ENCODE measurements around the gene SLC10A6.

SLC10A6 gene

DNA sequence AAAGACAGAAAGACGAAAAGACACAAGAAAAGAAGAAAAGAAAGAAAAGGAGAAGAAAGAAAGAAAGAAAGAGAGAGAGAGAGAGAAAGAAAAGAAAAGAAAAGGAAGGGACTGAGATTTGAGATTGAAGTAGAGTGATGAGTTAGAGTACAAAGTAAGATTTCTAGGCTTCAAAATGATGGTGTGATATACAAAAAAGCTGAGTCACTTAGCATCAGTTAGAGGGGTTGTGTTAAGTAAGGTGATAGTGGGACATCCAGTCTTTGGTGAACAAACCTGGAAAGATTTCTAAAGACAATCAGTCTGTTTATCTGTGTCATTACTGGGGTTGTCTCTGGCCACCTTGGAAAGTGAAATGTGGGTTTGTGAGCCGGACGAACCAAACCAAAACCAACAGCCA, 13.5 kb downstream of the SLC10A6 start:
- no peaks in the 10 kb centered on the region for H3K9me3 Mint-ChIP-seq
- peaks cover 3% of the 10 kb centered on the region for H3K27me3 Mint-ChIP-seq (ENCODE audit: low read depth)
- H3K27ac Mint-ChIP-seq, result no peak overlapping the region
- DNase-seq (ENCODE audit: low spot score), result no peak
- no peaks in the 10 kb centered on the region for H3K36me3 Mint-ChIP-seq (ENCODE audit: low read depth)
- H3K4me1 Mint-ChIP-seq (ENCODE audit: low read depth), result no peaks in the 10 kb centered on the region
- H3K4me3 Mint-ChIP-seq, result no peak overlapping the region

DNA sequence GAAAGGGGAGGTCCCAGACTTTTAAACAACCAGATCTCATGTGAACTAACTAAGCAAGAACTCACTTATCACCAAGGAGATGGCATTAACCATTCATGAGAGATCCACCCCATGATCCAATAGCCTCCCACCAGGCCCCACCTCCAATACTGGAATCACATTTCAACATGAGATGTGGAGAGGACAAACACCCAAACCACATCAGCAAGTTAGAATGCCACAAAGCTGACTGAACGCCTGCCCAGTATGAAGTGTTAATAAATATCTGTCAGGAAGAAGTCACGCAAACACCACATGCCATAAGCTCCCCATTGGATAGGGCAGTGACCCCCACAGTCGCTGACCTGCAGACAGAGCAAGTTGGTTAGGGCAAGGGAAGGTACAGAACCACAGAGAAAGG, 14.3 kb downstream of the SLC10A6 start:
- DNase-seq (ENCODE audit: low spot score), result no peak
- Mint-ChIP-seq H3K9me3 (no peaks in the 10 kb centered on the region), H3K36me3 (ENCODE audit: low read depth) (no peaks in the 10 kb centered on the region), H3K27me3 (ENCODE audit: low read depth) (peaks cover 3% of the 10 kb centered on the region), H3K4me1 (ENCODE audit: low read depth) (no peaks in the 10 kb centered on the region), H3K4me3 (no peak overlapping the region), H3K27ac (no peak overlapping the region)

DNA sequence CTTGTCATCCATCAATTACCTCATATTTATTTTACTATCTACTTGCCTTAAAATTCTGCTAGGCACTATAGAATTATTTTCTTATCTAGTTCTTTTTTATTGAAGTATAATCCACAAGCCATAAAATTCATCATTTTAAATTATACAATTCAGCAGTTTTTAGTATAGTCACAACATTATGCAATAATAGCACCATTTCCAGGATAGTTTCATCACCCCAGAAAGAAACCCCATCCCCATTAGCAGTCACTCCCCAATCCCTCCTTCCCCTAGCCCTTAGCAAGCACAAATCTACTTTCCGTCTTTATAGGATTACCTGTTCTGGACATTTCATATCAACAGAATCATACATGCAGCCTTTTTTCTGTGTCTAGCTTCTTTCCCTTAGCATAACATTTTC, 15.6 kb downstream of the SLC10A6 start:
- Mint-ChIP-seq H3K27me3 (ENCODE audit: low read depth) (peaks cover 3% of the 10 kb centered on the region), H3K27ac (no peak overlapping the region), H3K4me1 (ENCODE audit: low read depth) (no peaks in the 10 kb centered on the region), H3K9me3 (no peaks in the 10 kb centered on the region), H3K36me3 (ENCODE audit: low read depth) (no peaks in the 10 kb centered on the region), H3K4me3 (no peak overlapping the region)
- DNase-seq (ENCODE audit: low spot score), result no peak

DNA sequence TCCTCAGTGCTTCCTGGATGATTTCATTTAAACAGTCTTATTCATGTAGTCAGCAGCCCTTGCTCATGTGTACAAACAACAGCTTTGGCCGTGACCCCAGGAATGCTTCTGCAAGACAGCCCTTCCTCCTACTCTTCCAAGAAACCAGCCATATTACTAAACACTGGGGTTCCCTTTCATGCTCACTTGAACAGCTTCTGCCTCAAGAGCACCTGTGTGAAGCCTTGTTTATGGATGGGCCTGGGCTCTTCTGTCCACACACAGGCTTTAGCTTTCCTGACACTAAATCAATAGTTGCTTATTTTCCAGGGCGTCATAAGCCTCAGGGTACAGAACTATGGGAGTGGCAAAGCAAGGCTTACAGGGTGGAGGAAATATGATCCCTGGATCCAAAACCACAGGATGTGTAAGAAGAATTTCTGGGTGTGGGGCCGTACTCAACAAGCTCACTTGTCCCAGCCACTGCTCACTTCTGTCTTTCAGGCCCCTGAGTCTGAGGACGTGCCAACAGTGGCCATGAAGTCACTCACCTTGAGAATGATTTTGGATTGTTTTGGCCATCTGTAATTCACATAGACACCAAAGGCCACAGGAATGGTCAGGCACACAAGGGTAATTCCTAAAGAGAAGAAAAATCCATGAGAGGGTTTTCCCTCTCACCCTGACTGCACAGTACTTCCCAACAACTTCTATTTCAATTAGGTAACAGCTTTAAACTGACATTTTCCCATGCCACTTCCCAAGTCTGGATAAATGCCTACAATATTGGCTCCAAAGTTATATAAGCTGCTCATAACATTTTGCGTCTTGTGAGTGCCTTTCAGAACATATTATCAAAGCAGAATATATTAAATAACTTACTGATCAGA, 17.7 kb downstream of the SLC10A6 start:
- Mint-ChIP-seq H3K9me3 (no peaks in the 10 kb centered on the region), H3K36me3 (ENCODE audit: low read depth) (no peaks in the 10 kb centered on the region), H3K4me3 (no peak overlapping the region), H3K27me3 (ENCODE audit: low read depth) (no peaks in the 10 kb centered on the region), H3K4me1 (ENCODE audit: low read depth) (no peaks in the 10 kb centered on the region), H3K27ac (no peak overlapping the region)
- no peak for DNase-seq (ENCODE audit: low spot score)

DNA sequence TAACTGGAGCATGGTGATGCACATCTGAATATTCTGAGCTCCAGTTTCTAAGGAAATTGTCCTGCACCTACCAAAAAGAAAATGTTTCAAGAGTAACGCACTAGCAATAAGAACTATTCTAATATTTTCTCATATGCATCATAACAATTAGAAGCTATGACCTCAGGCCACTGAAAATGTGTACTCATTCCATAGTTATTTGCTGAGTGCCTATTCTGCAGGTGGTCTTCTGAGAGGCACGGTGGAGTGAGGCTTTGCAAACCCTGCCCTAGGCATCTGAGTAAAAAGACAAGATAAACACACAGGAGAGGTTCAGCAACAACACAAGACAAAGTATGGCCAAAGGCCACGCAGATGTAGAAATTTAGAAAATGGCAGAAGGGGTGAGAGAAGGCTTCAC, 23.7 kb downstream of the SLC10A6 start:
- Mint-ChIP-seq H3K4me1 (ENCODE audit: low read depth) (no peaks in the 10 kb centered on the region), H3K4me3 (no peak overlapping the region), H3K27me3 (ENCODE audit: low read depth) (no peaks in the 10 kb centered on the region), H3K9me3 (no peaks in the 10 kb centered on the region), H3K27ac (no peak overlapping the region), H3K36me3 (ENCODE audit: low read depth) (no peaks in the 10 kb centered on the region)
- DNase-seq (ENCODE audit: low spot score), result no peak

DNA sequence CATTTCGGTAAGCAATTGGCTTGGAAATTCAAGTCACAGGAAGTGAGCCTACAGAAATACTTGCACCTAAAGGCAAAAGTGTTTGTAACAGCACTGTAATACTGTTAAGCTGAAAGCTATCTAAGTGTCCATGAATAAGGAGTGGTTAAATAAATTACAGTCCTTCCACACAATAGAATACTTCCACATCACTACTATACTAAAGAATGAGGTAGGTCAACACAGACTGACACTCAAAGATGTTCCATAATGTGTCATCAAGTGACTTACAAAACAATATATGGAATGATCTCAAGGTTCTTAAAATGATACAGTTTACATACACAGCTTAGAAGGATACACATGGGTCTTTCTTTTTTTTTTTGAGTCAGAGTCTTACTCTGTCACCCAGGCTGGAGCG, 27.0 kb downstream of the SLC10A6 start:
- H3K4me3 Mint-ChIP-seq, result no peak overlapping the region
- no peak for DNase-seq (ENCODE audit: low spot score)
- no peaks in the 10 kb centered on the region for H3K27me3 Mint-ChIP-seq (ENCODE audit: low read depth)
- no peaks in the 10 kb centered on the region for H3K4me1 Mint-ChIP-seq (ENCODE audit: low read depth)
- H3K27ac Mint-ChIP-seq, result no peak overlapping the region
- no peaks in the 10 kb centered on the region for H3K36me3 Mint-ChIP-seq (ENCODE audit: low read depth)
- H3K9me3 Mint-ChIP-seq, result no peaks in the 10 kb centered on the region

DNA sequence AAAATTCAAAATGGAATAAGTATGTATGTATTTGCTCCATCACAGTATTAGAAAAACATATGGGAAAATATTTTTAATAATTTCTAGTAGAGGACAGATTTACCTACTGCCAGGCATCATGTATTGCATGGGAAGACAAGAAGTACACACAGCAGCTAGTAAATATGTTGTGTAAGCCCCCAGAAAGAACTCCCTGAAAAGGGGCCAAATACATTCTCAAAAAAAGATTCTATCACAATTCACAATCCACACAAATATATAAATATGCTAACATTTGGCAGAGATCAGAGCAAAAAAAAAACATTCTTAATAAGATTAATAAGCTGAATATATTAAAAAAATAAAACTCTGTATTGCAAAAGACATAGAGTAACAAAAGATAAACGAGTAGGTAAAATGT, 28.0 kb downstream of the SLC10A6 start:
- Mint-ChIP-seq H3K4me3 (no peak overlapping the region), H3K4me1 (ENCODE audit: low read depth) (no peaks in the 10 kb centered on the region), H3K36me3 (ENCODE audit: low read depth) (no peaks in the 10 kb centered on the region), H3K9me3 (no peaks in the 10 kb centered on the region), H3K27me3 (ENCODE audit: low read depth) (no peaks in the 10 kb centered on the region), H3K27ac (no peak overlapping the region)
- no peak for DNase-seq (ENCODE audit: low spot score)

DNA sequence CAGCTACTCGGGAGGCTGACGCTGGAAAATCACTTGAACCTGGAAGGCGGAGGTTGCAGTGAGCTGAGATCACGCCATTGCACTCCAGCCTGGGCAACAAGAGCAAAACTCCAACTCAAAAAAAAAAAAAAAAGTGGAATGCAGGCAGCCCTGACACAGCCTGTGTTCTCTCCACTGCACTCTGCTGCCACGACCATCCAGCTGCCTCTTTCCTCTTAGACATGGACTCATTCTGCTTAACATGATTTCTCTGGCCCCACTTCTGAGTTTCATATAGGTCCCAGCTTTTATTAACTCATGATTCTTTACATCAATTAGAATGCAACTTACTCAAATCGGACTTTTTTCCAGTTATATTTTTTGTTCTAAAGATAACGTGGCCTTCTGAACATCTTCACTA, 29.6 kb downstream of the SLC10A6 start:
- no peak overlapping the region for H3K4me3 Mint-ChIP-seq
- H3K4me1 Mint-ChIP-seq (ENCODE audit: low read depth), result no peaks in the 10 kb centered on the region
- no peak for DNase-seq (ENCODE audit: low spot score)
- peaks cover 4% of the 10 kb centered on the region for H3K9me3 Mint-ChIP-seq
- no peak overlapping the region for H3K27ac Mint-ChIP-seq
- no peaks in the 10 kb centered on the region for H3K27me3 Mint-ChIP-seq (ENCODE audit: low read depth)
- H3K36me3 Mint-ChIP-seq (ENCODE audit: low read depth), result no peaks in the 10 kb centered on the region

DNA sequence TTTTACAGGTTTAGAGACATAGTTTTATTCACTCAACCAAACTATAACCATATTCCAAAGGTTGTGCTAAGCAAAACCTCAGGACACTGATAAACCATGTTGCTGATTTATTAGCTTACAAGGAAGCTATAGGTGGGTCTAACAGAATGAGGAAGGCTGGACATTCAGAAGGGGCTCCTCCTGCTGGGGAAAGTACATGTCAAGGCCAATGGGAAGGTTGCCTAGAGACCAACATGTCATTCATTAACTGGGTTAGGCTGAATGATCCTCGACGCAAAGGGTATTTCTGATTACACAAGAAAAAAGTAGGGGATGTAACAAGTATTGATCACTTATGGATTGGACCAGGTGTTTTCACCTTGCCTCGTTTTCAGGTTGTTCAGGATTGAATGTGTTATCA, 30.3 kb downstream of the SLC10A6 start:
- H3K4me3 Mint-ChIP-seq, result no peak overlapping the region
- no peak overlapping the region for H3K27ac Mint-ChIP-seq
- no peaks in the 10 kb centered on the region for H3K36me3 Mint-ChIP-seq (ENCODE audit: low read depth)
- peaks cover 4% of the 10 kb centered on the region for H3K9me3 Mint-ChIP-seq
- H3K4me1 Mint-ChIP-seq (ENCODE audit: low read depth), result no peaks in the 10 kb centered on the region
- no peaks in the 10 kb centered on the region for H3K27me3 Mint-ChIP-seq (ENCODE audit: low read depth)
- DNase-seq (ENCODE audit: low spot score), result no peak

DNA sequence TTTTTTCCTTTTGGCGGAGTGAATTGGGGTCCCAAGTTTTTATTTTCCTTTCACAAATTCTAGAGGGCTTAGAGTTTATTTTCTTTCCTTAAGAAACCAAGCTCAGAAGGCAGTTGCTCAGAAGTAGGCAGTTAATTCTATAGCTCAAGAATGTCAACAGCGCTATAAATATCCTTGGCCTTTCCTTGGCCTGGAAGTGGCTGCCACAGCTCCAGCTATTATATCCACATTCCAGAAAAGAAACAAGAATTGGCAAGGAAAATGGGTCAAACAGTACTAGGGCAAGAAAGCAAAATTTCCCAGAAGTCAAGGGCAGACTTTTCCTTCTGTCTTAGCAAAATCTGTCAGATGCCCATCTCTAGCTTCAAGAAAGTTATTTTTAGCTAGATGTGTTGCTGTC, 31.0 kb downstream of the SLC10A6 start:
- no peaks in the 10 kb centered on the region for H3K36me3 Mint-ChIP-seq (ENCODE audit: low read depth)
- H3K4me3 Mint-ChIP-seq, result no peak overlapping the region
- peaks cover 4% of the 10 kb centered on the region for H3K9me3 Mint-ChIP-seq
- no peak overlapping the region for H3K27ac Mint-ChIP-seq
- H3K4me1 Mint-ChIP-seq (ENCODE audit: low read depth), result no peaks in the 10 kb centered on the region
- H3K27me3 Mint-ChIP-seq (ENCODE audit: low read depth), result no peaks in the 10 kb centered on the region
- no peak for DNase-seq (ENCODE audit: low spot score)

DNA sequence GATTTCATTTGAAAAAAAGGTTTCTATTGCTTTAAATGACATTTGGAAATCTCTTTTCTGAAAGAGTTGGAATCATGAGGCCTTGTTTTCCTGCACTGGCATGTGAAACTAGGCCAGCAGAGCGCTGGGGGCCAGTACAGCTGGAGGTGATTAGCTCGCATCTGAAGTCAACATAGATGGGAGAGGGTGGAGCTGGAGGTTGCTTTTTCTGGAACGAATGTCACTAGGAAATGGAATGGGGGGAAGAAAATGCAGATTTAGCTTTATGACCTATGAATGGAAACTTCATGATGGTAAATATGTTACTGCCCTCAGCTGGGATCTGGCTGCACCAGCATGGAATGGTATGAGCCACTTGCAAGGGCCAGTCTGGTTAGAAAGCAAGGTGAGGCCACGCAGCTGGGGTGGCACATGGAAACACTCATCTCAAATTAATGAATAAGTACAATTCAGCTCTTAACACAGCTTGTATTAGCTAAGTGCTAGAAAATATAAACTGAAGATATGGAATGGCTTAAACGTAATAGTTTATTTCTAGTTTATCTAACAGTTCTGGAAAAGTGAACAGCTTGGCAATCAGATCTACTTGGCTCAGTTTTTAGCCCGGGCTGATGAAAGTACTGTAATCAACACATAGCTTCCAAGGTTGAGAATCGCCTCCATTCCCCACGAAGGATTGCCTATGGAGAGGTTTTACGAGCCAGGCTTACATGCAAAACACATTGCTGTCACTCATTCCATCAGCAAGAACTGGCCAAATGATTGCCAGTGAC, 32.5 kb downstream of the SLC10A6 start:
- no peak overlapping the region for H3K27ac Mint-ChIP-seq
- H3K9me3 Mint-ChIP-seq, result peaks cover 4% of the 10 kb centered on the region
- H3K27me3 Mint-ChIP-seq (ENCODE audit: low read depth), result no peaks in the 10 kb centered on the region
- H3K4me1 Mint-ChIP-seq (ENCODE audit: low read depth), result no peaks in the 10 kb centered on the region
- H3K4me3 Mint-ChIP-seq, result no peak overlapping the region
- H3K36me3 Mint-ChIP-seq (ENCODE audit: low read depth), result no peaks in the 10 kb centered on the region
- no peak for DNase-seq (ENCODE audit: low spot score)

DNA sequence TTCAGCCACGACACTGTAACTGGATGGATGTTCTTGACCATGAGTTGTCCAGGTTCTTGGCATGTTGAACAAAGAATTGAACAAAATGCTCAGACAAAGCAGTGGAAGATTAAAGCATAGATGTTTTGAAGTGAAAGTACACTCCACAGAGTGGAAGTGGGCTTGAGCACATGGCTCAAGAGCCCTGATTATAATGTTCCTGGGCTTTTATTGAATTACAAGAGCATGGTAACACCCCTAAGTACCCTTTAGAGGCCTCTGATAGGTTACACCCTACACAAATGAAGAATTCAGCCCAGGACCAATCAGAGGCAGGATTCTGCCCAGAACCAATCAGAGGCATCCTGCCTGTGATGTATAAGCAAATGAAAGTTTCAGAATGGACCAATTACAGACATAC, 33.5 kb downstream of the SLC10A6 start:
- peaks cover 4% of the 10 kb centered on the region for H3K9me3 Mint-ChIP-seq
- H3K4me3 Mint-ChIP-seq, result no peak overlapping the region
- H3K4me1 Mint-ChIP-seq (ENCODE audit: low read depth), result no peaks in the 10 kb centered on the region
- no peak overlapping the region for H3K27ac Mint-ChIP-seq
- H3K36me3 Mint-ChIP-seq (ENCODE audit: low read depth), result no peaks in the 10 kb centered on the region
- H3K27me3 Mint-ChIP-seq (ENCODE audit: low read depth), result no peaks in the 10 kb centered on the region
- no peak for DNase-seq (ENCODE audit: low spot score)

DNA sequence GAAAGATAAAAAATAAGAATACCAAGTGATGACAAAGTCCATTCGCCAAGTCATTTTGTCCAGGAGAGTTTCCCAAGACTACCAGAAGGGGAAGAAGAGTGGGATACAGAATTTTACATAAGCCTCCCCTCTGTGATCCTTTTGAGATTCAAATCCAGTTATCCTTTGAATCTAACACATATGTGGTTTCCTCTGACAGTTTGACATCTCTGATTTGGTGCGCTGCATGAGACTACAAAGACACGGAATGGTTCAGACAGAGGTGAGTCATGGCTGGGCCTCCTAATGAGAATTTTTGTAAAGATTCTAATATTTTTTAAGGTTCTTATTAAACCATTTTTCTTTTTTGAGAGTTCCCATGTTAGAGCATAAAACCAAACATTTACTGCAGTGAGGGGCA, 38.3 kb downstream of the SLC10A6 start:
- H3K27me3 Mint-ChIP-seq (ENCODE audit: low read depth), result no peaks in the 10 kb centered on the region
- no peak for DNase-seq (ENCODE audit: low spot score)
- H3K9me3 Mint-ChIP-seq, result peaks cover 4% of the 10 kb centered on the region
- H3K4me1 Mint-ChIP-seq (ENCODE audit: low read depth), result no peaks in the 10 kb centered on the region
- H3K27ac Mint-ChIP-seq, result no peak overlapping the region
- H3K36me3 Mint-ChIP-seq (ENCODE audit: low read depth), result no peaks in the 10 kb centered on the region
- no peak overlapping the region for H3K4me3 Mint-ChIP-seq

DNA sequence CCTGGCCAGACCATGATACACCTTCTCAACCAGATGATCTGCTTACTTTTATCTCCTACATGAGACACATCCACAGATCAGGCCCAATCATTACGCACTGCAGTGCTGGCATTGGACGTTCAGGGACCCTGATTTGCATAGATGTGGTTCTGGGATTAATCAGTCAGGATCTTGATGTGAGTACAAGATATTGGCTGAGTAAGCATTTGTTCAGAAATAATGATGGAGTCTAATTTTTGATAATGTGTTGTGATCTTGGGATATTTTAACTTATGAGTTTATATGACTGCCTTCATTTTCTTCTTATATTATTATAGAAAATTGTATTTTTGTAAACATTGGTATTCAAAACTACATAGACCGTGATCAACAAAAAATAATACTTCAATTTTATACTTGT, 39.4 kb downstream of the SLC10A6 start:
- H3K27me3 Mint-ChIP-seq (ENCODE audit: low read depth), result no peaks in the 10 kb centered on the region

More for the DNA sequence above, 39.4 kb downstream of the SLC10A6 start:
- Mint-ChIP-seq H3K4me3 (no peak overlapping the region), H3K36me3 (ENCODE audit: low read depth) (no peaks in the 10 kb centered on the region), H3K9me3 (no peaks in the 10 kb centered on the region), H3K4me1 (ENCODE audit: low read depth) (no peaks in the 10 kb centered on the region), H3K27ac (no peak overlapping the region)
- DNase-seq (ENCODE audit: low spot score), result no peak
